PC-9 (cell line): Measurements from ENCODE around the gene IFNGR2.

Experiments used
- CTCF ChIP-seq: fragments of 200-600 bp; sonication (generic); conservative IDR thresholded peaks from 2 replicates; pipeline ENCODE4 v1.6.1; 2017; ENCODE audit warnings: mixed run types, antibody characterized with exemption, mild to moderate bottlenecking, moderate library complexity
- EZH2 ChIP-seq: fragments of 200-600 bp; sonication (generic); IDR thresholded peaks from 2 replicates; pipeline ENCODE4 v1.8.0; 2017; ENCODE audit warnings: antibody characterized with exemption, low read depth

- no peak for TF ChIP-seq CTCF
- no peak for TF ChIP-seq EZH2
These were observed 27.6 kb downstream of the IFNGR2 start for GRCh38 chr21:33430858-33431257.
